Activated T-cell treated with anti-CD3 and anti-CD28 coated beads, Interleukin-2, amount 50 U/mL, for 24 hours (primary cell): ENCODE results near the gene MYB.
"Not testable (repeated sequence)": the region's sequence is repeated elsewhere in the genome, so short reads cannot be mapped to it uniquely, and the experiment has no call there.

ENCODE experiments used
- DNase-seq: peaks from one replicate; pipeline ENCODE4 v3.0.0-alpha.2; 2020
- H3K27ac Mint-ChIP-seq: 2 replicates; pipeline ENCODE4 v1.8.0; 2020; ENCODE audit warnings: mild to moderate bottlenecking, mixed read lengths
- H3K27me3 Mint-ChIP-seq: 2 replicates; pipeline ENCODE4 v1.8.0; 2020; ENCODE audit warnings: mixed read lengths
- H3K36me3 Mint-ChIP-seq: 2 replicates; pipeline ENCODE4 v1.8.0; 2020; ENCODE audit warnings: low read depth, mixed read lengths
- H3K4me1 Mint-ChIP-seq: 2 replicates; pipeline ENCODE4 v1.8.0; 2020; ENCODE audit warnings: low read depth, mixed read lengths
- H3K4me3 Mint-ChIP-seq: 2 replicates; pipeline ENCODE4 v1.8.0; 2020; ENCODE audit warnings: mild to moderate bottlenecking, moderate library complexity, mixed read lengths
- H3K9me3 Mint-ChIP-seq: 2 replicates; pipeline ENCODE4 v1.8.0; 2020; ENCODE audit warnings: mixed read lengths

MYB gene

GRCh38 chr6:135230711-135231468 is 49.8 kb downstream of the MYB start:
- H3K27me3 Mint-ChIP-seq: no peaks in the 10 kb centered on the region
- no peak for DNase-seq
- no peaks in the 10 kb centered on the region for H3K36me3 Mint-ChIP-seq
- H3K27ac Mint-ChIP-seq: peak overlapping the region; percentile 34
- H3K9me3 Mint-ChIP-seq: no peaks in the 10 kb centered on the region
- no peak overlapping the region for H3K4me3 Mint-ChIP-seq
- peaks cover 24% of the 10 kb centered on the region for H3K4me1 Mint-ChIP-seq

- Mint-ChIP-seq H3K36me3 (no peaks in the 10 kb centered on the region), H3K27me3 (no peaks in the 10 kb centered on the region), H3K27ac (peak overlapping the region; percentile 34), H3K4me3 (no peak overlapping the region), H3K4me1 (peaks cover 26% of the 10 kb centered on the region), H3K9me3 (no peaks in the 10 kb centered on the region)
- no peak for DNase-seq
Observed at GRCh38 chr6:135231469-135231844, 50.3 kb downstream of the MYB start.

GRCh38 chr6:135233686-135234491 is 52.8 kb downstream of the MYB start:
- no peak overlapping the region for H3K27ac Mint-ChIP-seq
- H3K36me3 Mint-ChIP-seq: no peaks in the 10 kb centered on the region
- peaks cover 20% of the 10 kb centered on the region for H3K4me1 Mint-ChIP-seq
- no peak for DNase-seq
- no peaks in the 10 kb centered on the region for H3K9me3 Mint-ChIP-seq
- H3K27me3 Mint-ChIP-seq: no peaks in the 10 kb centered on the region
- no peak overlapping the region for H3K4me3 Mint-ChIP-seq

- Mint-ChIP-seq H3K9me3 (no peaks in the 10 kb centered on the region), H3K36me3 (no peaks in the 10 kb centered on the region), H3K4me3 (no peak overlapping the region), H3K27ac (no peak overlapping the region), H3K27me3 (no peaks in the 10 kb centered on the region), H3K4me1 (peaks cover 20% of the 10 kb centered on the region)
- no peak for DNase-seq
Observed at GRCh38 chr6:135234492-135234780, 53.3 kb downstream of the MYB start.

- Mint-ChIP-seq H3K27me3 (no peaks in the 10 kb centered on the region), H3K9me3 (no peaks in the 10 kb centered on the region), H3K4me1 (peaks cover 20% of the 10 kb centered on the region), H3K36me3 (no peaks in the 10 kb centered on the region), H3K4me3 (no peak overlapping the region), H3K27ac (no peak overlapping the region)
- DNase-seq: no peak
Observed at GRCh38 chr6:135235716-135236115, 54.6 kb downstream of the MYB start.

- Mint-ChIP-seq H3K27me3 (no peaks in the 10 kb centered on the region), H3K36me3 (no peaks in the 10 kb centered on the region), H3K27ac (no peak overlapping the region), H3K9me3 (no peaks in the 10 kb centered on the region), H3K4me3 (no peak overlapping the region), H3K4me1 (peaks cover 17% of the 10 kb centered on the region)
- no peak for DNase-seq
Observed at GRCh38 chr6:135236319-135236718, 55.2 kb downstream of the MYB start.

GRCh38 chr6:135236732-135237131 is 55.6 kb downstream of the MYB start:
- Mint-ChIP-seq H3K36me3 (no peaks in the 10 kb centered on the region), H3K4me1 (peaks cover 13% of the 10 kb centered on the region), H3K27me3 (no peaks in the 10 kb centered on the region), H3K4me3 (no peak overlapping the region), H3K27ac (no peak overlapping the region), H3K9me3 (no peaks in the 10 kb centered on the region)
- DNase-seq: no peak

GRCh38 chr6:135240711-135241110 is 59.6 kb downstream of the MYB start:
- H3K27me3 Mint-ChIP-seq: no peaks in the 10 kb centered on the region
- no peak overlapping the region for H3K4me3 Mint-ChIP-seq
- no peaks in the 10 kb centered on the region for H3K9me3 Mint-ChIP-seq
- no peaks in the 10 kb centered on the region for H3K36me3 Mint-ChIP-seq
- H3K27ac Mint-ChIP-seq: no peak overlapping the region
- no peak for DNase-seq
- peaks cover 5% of the 10 kb centered on the region for H3K4me1 Mint-ChIP-seq

GRCh38 chr6:135243871-135244796 is 63.0 kb downstream of the MYB start:
- H3K4me1 Mint-ChIP-seq: no peaks in the 10 kb centered on the region
- no peaks in the 10 kb centered on the region for H3K27me3 Mint-ChIP-seq
- H3K9me3 Mint-ChIP-seq: no peaks in the 10 kb centered on the region
- no peak for DNase-seq
- no peaks in the 10 kb centered on the region for H3K36me3 Mint-ChIP-seq
- no peak overlapping the region for H3K27ac Mint-ChIP-seq
- H3K4me3 Mint-ChIP-seq: no peak overlapping the region

GRCh38 chr6:135244805-135245204 is 63.7 kb downstream of the MYB start:
- Mint-ChIP-seq H3K9me3 (no peaks in the 10 kb centered on the region), H3K27ac (no peak overlapping the region), H3K36me3 (no peaks in the 10 kb centered on the region), H3K4me3 (no peak overlapping the region), H3K27me3 (no peaks in the 10 kb centered on the region), H3K4me1 (peaks cover 4% of the 10 kb centered on the region)
- DNase-seq: no peak

GRCh38 chr6:135246412-135247012 is 65.4 kb downstream of the MYB start:
- H3K4me3 Mint-ChIP-seq, DNase-seq, H3K9me3 Mint-ChIP-seq, H3K27me3 Mint-ChIP-seq, H3K27ac Mint-ChIP-seq, H3K36me3 Mint-ChIP-seq: not testable (repeated sequence)
- H3K4me1 Mint-ChIP-seq: peaks cover 11% of the 10 kb centered on the region

GRCh38 chr6:135250234-135250633 is 69.1 kb downstream of the MYB start:
- Mint-ChIP-seq H3K4me1 (peaks cover 11% of the 10 kb centered on the region), H3K36me3 (no peaks in the 10 kb centered on the region), H3K9me3 (no peaks in the 10 kb centered on the region), H3K27me3 (no peaks in the 10 kb centered on the region), H3K4me3 (no peak overlapping the region), H3K27ac (no peak overlapping the region)
- DNase-seq: no peak

- Mint-ChIP-seq H3K9me3 (no peaks in the 10 kb centered on the region), H3K4me1 (peaks cover 11% of the 10 kb centered on the region), H3K27ac (no peak overlapping the region), H3K36me3 (no peaks in the 10 kb centered on the region), H3K4me3 (no peak overlapping the region), H3K27me3 (no peaks in the 10 kb centered on the region)
- no peak for DNase-seq
Observed at GRCh38 chr6:135250751-135251497, 69.8 kb downstream of the MYB start.
